NT2/D1 (cell line): ENCODE data around the gene MTM1.

Source experiments
- SUZ12 ChIP-seq: IDR thresholded peaks from 2 replicates; pipeline ENCODE4 v1.6.1; 2011; ENCODE audit not compliant: insufficient read length, insufficient read depth; ENCODE audit errors: extremely low read depth
- YY1 ChIP-seq: IDR thresholded peaks from 2 replicates; pipeline ENCODE4 v1.6.1; 2011; ENCODE audit not compliant: insufficient read length, insufficient read depth
- ZNF274 ChIP-seq: IDR thresholded peaks from 2 replicates; pipeline ENCODE4 v1.6.1; 2011; ENCODE audit warnings: mild to moderate bottlenecking, low read depth, low read length

- TF ChIP-seq SUZ12, result no peak
- TF ChIP-seq ZNF274, result no peak
- no peak for TF ChIP-seq YY1
Measured at GRCh38 chrX:150527108-150527507, 41.3 kb upstream of the MTM1 start.
